Type B pancreatic cell (in vitro differentiated cells): ENCODE measurements around the gene PRKCB. TPM values are rescaled to one million over a fixed set of nuclear protein-coding genes. Genes with fewer than 3 reads are reported as not detected.

ENCODE experiments used
- DNase-seq: peaks from one replicate; pipeline ENCODE4 v3.0.0; 2021; ENCODE audit warnings: mixed read lengths; ENCODE audit not compliant: unreplicated experiment; ENCODE audit errors: extremely low spot score
- H3K27ac Mint-ChIP-seq: 2 replicates; pipeline ENCODE4 v1.8.0; 2021; ENCODE audit warnings: mild to moderate bottlenecking, mixed read lengths
- H3K27me3 Mint-ChIP-seq: 2 replicates; pipeline ENCODE4 v1.8.0; 2021; ENCODE audit warnings: mixed read lengths
- H3K36me3 Mint-ChIP-seq: 2 replicates; pipeline ENCODE4 v1.8.0; 2021; ENCODE audit warnings: mixed read lengths
- H3K4me1 Mint-ChIP-seq: one replicate; pipeline ENCODE4 v1.8.0; 2021; ENCODE audit warnings: mixed read lengths; ENCODE audit not compliant: unreplicated experiment
- H3K4me3 Mint-ChIP-seq: 2 replicates; pipeline ENCODE4 v1.8.0; 2021; ENCODE audit warnings: mild to moderate bottlenecking, mixed read lengths
- H3K9me3 Mint-ChIP-seq: 2 replicates; pipeline ENCODE4 v1.8.0; 2021; ENCODE audit warnings: mixed read lengths
- CTCF ChIP-seq: fragments of 200-600 bp; sonication (generic); conservative IDR thresholded peaks from 2 replicates; pipeline ENCODE4 v1.5.0; 2021; ENCODE audit warnings: antibody characterized with exemption, mild to moderate bottlenecking
- total RNA-seq: library from RNA; stranded (reverse); gene quantifications from 2 replicates; pipeline ENCODE4 v1.2.1, GENCODE V29; 2021; ENCODE audit warnings: low replicate concordance

Gene PRKCB
- total RNA-seq, 1 donor from 2014 or later: 10.2 TPM

- Mint-ChIP-seq H3K27me3 (peaks cover 32% of the 10 kb centered on the region), H3K9me3 (peaks cover 4% of the 10 kb centered on the region)
These were observed 253.0 kb downstream of the PRKCB start for GRCh38 chr16:24088767-24089166.

GRCh38 chr16:24091125-24091524 is 255.3 kb downstream of the PRKCB start:
- Mint-ChIP-seq H3K36me3 (no peaks in the 10 kb centered on the region), H3K27me3 (peaks cover 15% of the 10 kb centered on the region), H3K4me1 (no peaks in the 10 kb centered on the region), H3K4me3 (no peak overlapping the region), H3K9me3 (peaks cover 4% of the 10 kb centered on the region), H3K27ac (no peak overlapping the region)
- no peak for TF ChIP-seq CTCF
- DNase-seq: no peak

More at GRCh38 chr16:24088767-24089166, 253.0 kb downstream of the PRKCB start:
- Mint-ChIP-seq H3K4me3 (no peak overlapping the region), H3K36me3 (no peaks in the 10 kb centered on the region), H3K4me1 (no peaks in the 10 kb centered on the region), H3K27ac (peak overlapping the region; percentile 15)
- no peak for DNase-seq
- TF ChIP-seq CTCF: no peak

- DNase-seq: no peak
- TF ChIP-seq CTCF: no peak
- no peaks in the 10 kb centered on the region for H3K36me3 Mint-ChIP-seq
- H3K27me3 Mint-ChIP-seq: peaks cover 7% of the 10 kb centered on the region
- H3K27ac Mint-ChIP-seq: no peak overlapping the region
- H3K4me1 Mint-ChIP-seq: no peaks in the 10 kb centered on the region
- H3K4me3 Mint-ChIP-seq: no peak overlapping the region
- peaks cover 4% of the 10 kb centered on the region for H3K9me3 Mint-ChIP-seq
These were observed 257.3 kb downstream of the PRKCB start for GRCh38 chr16:24093049-24093448.

GRCh38 chr16:24094660-24095059 is 258.9 kb downstream of the PRKCB start:
- H3K4me1 Mint-ChIP-seq: no peaks in the 10 kb centered on the region
- no peak for DNase-seq
- peaks cover 4% of the 10 kb centered on the region for H3K9me3 Mint-ChIP-seq
- TF ChIP-seq CTCF: no peak
- no peaks in the 10 kb centered on the region for H3K36me3 Mint-ChIP-seq
- no peaks in the 10 kb centered on the region for H3K27me3 Mint-ChIP-seq
- no peak overlapping the region for H3K4me3 Mint-ChIP-seq
- no peak overlapping the region for H3K27ac Mint-ChIP-seq

- Mint-ChIP-seq H3K36me3 (no peaks in the 10 kb centered on the region), H3K9me3 (no peaks in the 10 kb centered on the region), H3K27me3 (no peaks in the 10 kb centered on the region), H3K4me3 (no peak overlapping the region), H3K4me1 (no peaks in the 10 kb centered on the region), H3K27ac (no peak overlapping the region)
- no peak for TF ChIP-seq CTCF
- DNase-seq: no peak
These were observed 263.1 kb downstream of the PRKCB start for GRCh38 chr16:24098896-24099295.

GRCh38 chr16:24101431-24101830 is 265.6 kb downstream of the PRKCB start:
- DNase-seq: no peak
- TF ChIP-seq CTCF: no peak
- Mint-ChIP-seq H3K27ac (no peak overlapping the region), H3K4me1 (no peaks in the 10 kb centered on the region), H3K4me3 (no peak overlapping the region), H3K9me3 (no peaks in the 10 kb centered on the region), H3K36me3 (no peaks in the 10 kb centered on the region), H3K27me3 (no peaks in the 10 kb centered on the region)
